Tibial nerve (tissue), 4 donors: ENCODE data around the gene CD58. TPM values are rescaled to one million over a fixed set of nuclear protein-coding genes. Genes with fewer than 3 reads are reported as not detected.
A peak's percentile ranks its signal among the peaks of the same experiment; 100 is the strongest.

ENCODE experiments used
- DNase-seq, 2 donors: peaks; one replicate each; pipeline ENCODE4 v3.0.0-alpha.2; 2019; ENCODE audit warnings: low spot score in 2 of 2
- H3K27ac ChIP-seq, 4 donors: fragments of 200-600 bp; sonication (generic) in 3 of 4; one replicate each; pipeline ENCODE4 v1.5.1; 2017 to 2019; ENCODE audit warnings: mild to moderate bottlenecking in 1 of 4
- H3K27me3 ChIP-seq, 2 donors: fragments of 200-600 bp; sonication (generic) in 1 of 2; one replicate each; pipeline versions ENCODE4 v1.5.1 to v1.6.0; 2017 to 2019
- H3K36me3 ChIP-seq, 3 donors: fragments of 200-600 bp; sonication (generic); one replicate each; pipeline ENCODE4 v1.5.1; 2018 to 2019
- H3K4me1 ChIP-seq, 4 donors: fragments of 200-600 bp; sonication (generic) in 3 of 4; one replicate each; pipeline ENCODE4 v1.5.1; 2017 to 2019
- H3K4me3 ChIP-seq, 4 donors: fragments of 200-600 bp; sonication (generic) in 3 of 4; one replicate each; pipeline ENCODE4 v1.5.1; 2017 to 2019; ENCODE audit warnings: mild to moderate bottlenecking in 1 of 4, moderate library complexity in 1 of 4
- H3K9me3 ChIP-seq, 4 donors: fragments of 200-600 bp; sonication (generic) in 3 of 4; one replicate each; pipeline ENCODE4 v1.5.1; 2017 to 2019
- CTCF ChIP-seq, 5 experiments: fragments of 200-600 bp in 3 of 5; fragments of 450-650 bp in 2 of 5; sonication (generic) in 3 of 5; IDR thresholded peaks; one replicate each; pipeline ENCODE4 v1.5.1; 2016 to 2019; ENCODE audit warnings: antibody characterized with exemption in 5 of 5, mild to moderate bottlenecking in 3 of 5, moderate library complexity in 2 of 5
- EP300 ChIP-seq, 2 donors: sonication (generic); formaldehyde crosslinking; IDR thresholded peaks; one replicate each; pipeline ENCODE4 v1.6.1; 2017; ENCODE audit warnings: antibody characterized with exemption in 2 of 2, mild to moderate bottlenecking in 1 of 2
- POLR2A ChIP-seq, 2 donors: fragments of 450-650 bp; IDR thresholded peaks; one replicate each; pipeline ENCODE4 v1.6.1; 2017; ENCODE audit warnings: antibody characterized with exemption in 2 of 2, mild to moderate bottlenecking in 2 of 2, moderate library complexity in 2 of 2
- WGBS, 2 donors: methylation state at CpG; one replicate each; pipeline ENCODE4 v1.1.5; 2018; 5-methylcytosine and 5-hydroxymethylcytosine counted together
- total RNA-seq, 4 donors: library from RNA; depleted of rRNA; stranded (reverse); fragments of >200 nt; gene quantifications; one replicate each; pipeline ENCODE4 v1.1.0, GENCODE V29; 2016

Gene CD58
- total RNA-seq, 4 donors from 2014 or later, result 15.9 to 36.0 (median 21.8) TPM

GRCh38 chr1:116482490-116482889 lies 88.3 kb downstream of the CD58 start:
- Histone ChIP-seq H3K36me3 (no peaks in the 10 kb centered on the region), H3K9me3 (no peaks in the 10 kb centered on the region), H3K27me3 (no peaks in the 10 kb centered on the region), H3K4me1 (peaks cover 0 to 9% (median 0%) of the 10 kb centered on the region in 4 donors), H3K4me3 (no peak overlapping the region), H3K27ac (peak overlapping the region in 2 of 4 donors; percentile 50 to 71)
- 96 to 100% methylated on average over 2 of the region's 2 CpGs for WGBS, 2 donors
- TF ChIP-seq CTCF (IDR thresholded peaks at IDR 0.05) (no peak), EP300 (IDR thresholded peaks at IDR 0.05) (no peak), POLR2A (IDR thresholded peaks at IDR 0.05) (no peak)
- no peak for DNase-seq

- H3K4me3 ChIP-seq, result no peak overlapping the region
- no peaks in the 10 kb centered on the region for H3K9me3 ChIP-seq
- no peaks in the 10 kb centered on the region for H3K27me3 ChIP-seq
- no peaks in the 10 kb centered on the region for H3K36me3 ChIP-seq
- TF ChIP-seq POLR2A (IDR thresholded peaks at IDR 0.05) (no peak), EP300 (IDR thresholded peaks at IDR 0.05) (no peak), CTCF (IDR thresholded peaks at IDR 0.05) (no peak)
- H3K4me1 ChIP-seq, result peaks cover 0 to 9% (median 0%) of the 10 kb centered on the region in 4 donors
- no peak for DNase-seq
- peak overlapping the region in 1 of 4 donors; percentile 50 for H3K27ac ChIP-seq
- 70 to 88% methylated on average over 3 of the region's 3 CpGs for WGBS, 2 donors
These were observed 88.9 kb downstream of the CD58 start for GRCh38 chr1:116481934-116482333.

- 86 to 93% methylated on average over 6 of the region's 6 CpGs for WGBS, 2 donors
- no peaks in the 10 kb centered on the region for H3K27me3 ChIP-seq
- DNase-seq, result no peak
- TF ChIP-seq EP300 (IDR thresholded peaks at IDR 0.05) (no peak), POLR2A (IDR thresholded peaks at IDR 0.05) (no peak), CTCF (IDR thresholded peaks at IDR 0.05) (no peak)
- peak overlapping the region in 1 of 4 donors; percentile 45 for H3K27ac ChIP-seq
- no peaks in the 10 kb centered on the region for H3K9me3 ChIP-seq
- no peak overlapping the region for H3K4me3 ChIP-seq
- H3K36me3 ChIP-seq, result no peaks in the 10 kb centered on the region
- no peaks in the 10 kb centered on the region for H3K4me1 ChIP-seq
These were observed 92.2 kb downstream of the CD58 start for GRCh38 chr1:116478621-116479020.

- H3K36me3 ChIP-seq, result no peaks in the 10 kb centered on the region
- H3K4me1 ChIP-seq, result peaks cover 0 to 3% (median 0%) of the 10 kb centered on the region in 4 donors
- WGBS, 2 donors, result 36 to 56% methylated on average over 3 of the region's 3 CpGs
- no peaks in the 10 kb centered on the region for H3K27me3 ChIP-seq
- H3K4me3 ChIP-seq, result no peak overlapping the region
- H3K27ac ChIP-seq, result peak overlapping the region in 1 of 4 donors; percentile 14
- DNase-seq, result no peak
- no peaks in the 10 kb centered on the region for H3K9me3 ChIP-seq
- TF ChIP-seq EP300 (IDR thresholded peaks at IDR 0.05), result no peak
- TF ChIP-seq POLR2A (IDR thresholded peaks at IDR 0.05), result no peak
- TF ChIP-seq CTCF (IDR thresholded peaks at IDR 0.05), result no peak
These were observed 93.4 kb downstream of the CD58 start for GRCh38 chr1:116477429-116477828.

- Histone ChIP-seq H3K27ac (peak overlapping the region in 1 of 4 donors; percentile 63), H3K4me3 (no peak overlapping the region), H3K4me1 (peaks cover 0 to 5% (median 0%) of the 10 kb centered on the region in 4 donors), H3K9me3 (no peaks in the 10 kb centered on the region), H3K36me3 (no peaks in the 10 kb centered on the region), H3K27me3 (no peaks in the 10 kb centered on the region)
- 81 to 93% methylated on average over 3 of the region's 3 CpGs for WGBS, 2 donors
- TF ChIP-seq EP300 (IDR thresholded peaks at IDR 0.05) (no peak), POLR2A (IDR thresholded peaks at IDR 0.05) (no peak), CTCF (IDR thresholded peaks at IDR 0.05) (no peak)
- no peak for DNase-seq
These were observed 94.5 kb downstream of the CD58 start for GRCh38 chr1:116476321-116476720.
